ENCODE data around the gene TAX1BP1. TPM values are rescaled to one million over a fixed set of nuclear protein-coding genes. Genes with fewer than 3 reads are reported as not detected.

The TAX1BP1 gene
- total and polyA plus RNA-seq, 9 donors: 69.3 to 106 (median 83.7) TPM

GRCh38 chr7:27730112-27730511 is 9.8 kb upstream of the TAX1BP1 start:
- intact Hi-C loops (cut with DNase I): no loop called here
- H3K27me3 ChIP-seq: no peaks in the 10 kb centered on the region
- TF ChIP-seq CTCF (IDR thresholded peaks at IDR 0.05) (no peak), EP300 (IDR thresholded peaks at IDR 0.05) (no peak), POLR2A (IDR thresholded peaks at IDR 0.05) (no peak)

GRCh38 chr7:27734583-27734982 is 5.4 kb upstream of the TAX1BP1 start:
- TF ChIP-seq CTCF (IDR thresholded peaks at IDR 0.05) (no peak), POLR2A (IDR thresholded peaks at IDR 0.05) (no peak), EP300 (IDR thresholded peaks at IDR 0.05) (no peak)
- intact Hi-C loops (cut with DNase I): no loop called here
- DNase-seq: no peak
- 85 to 92% (median 87%) methylated on average over 2 of the region's 2 CpGs for WGBS, 3 donors
- no peak overlapping the region for H3K27ac ChIP-seq
- no peaks in the 10 kb centered on the region for H3K27me3 ChIP-seq
- H3K4me1 ChIP-seq (ENCODE audit: insufficient read depth): peaks cover 1% of the 10 kb centered on the region
- no peaks in the 10 kb centered on the region for H3K36me3 ChIP-seq
- no peaks in the 10 kb centered on the region for H3K9me3 ChIP-seq
- no peak overlapping the region for H3K4me3 ChIP-seq

More at GRCh38 chr7:27730112-27730511, 9.8 kb upstream of the TAX1BP1 start:
- no peak for DNase-seq
- Histone ChIP-seq H3K9me3 (no peaks in the 10 kb centered on the region), H3K4me1 (ENCODE audit: insufficient read depth) (no peaks in the 10 kb centered on the region), H3K4me3 (no peak overlapping the region), H3K27ac (no peak overlapping the region), H3K36me3 (no peaks in the 10 kb centered on the region)
- WGBS, 3 donors: 65 to 76% (median 67%) methylated on average over 6 of the region's 6 CpGs

- Histone ChIP-seq H3K9me3 (no peaks in the 10 kb centered on the region), H3K36me3 (no peaks in the 10 kb centered on the region), H3K27me3 (no peaks in the 10 kb centered on the region), H3K4me3 (no peak overlapping the region), H3K27ac (no peak overlapping the region), H3K4me1 (ENCODE audit: insufficient read depth) (peaks cover 1% of the 10 kb centered on the region)
- no peak for TF ChIP-seq CTCF (IDR thresholded peaks at IDR 0.05)
- TF ChIP-seq EP300 (IDR thresholded peaks at IDR 0.05): no peak
- no peak for TF ChIP-seq POLR2A (IDR thresholded peaks at IDR 0.05)
- WGBS, 3 donors: 48 to 70% (median 61%) methylated on average over 1 of the region's 1 CpG
- DNase-seq: no peak
- intact Hi-C loops (cut with DNase I): no loop called here
Observed at GRCh38 chr7:27735165-27735564, 4.8 kb upstream of the TAX1BP1 start.

GRCh38 chr7:27735831-27736230 is 4.1 kb upstream of the TAX1BP1 start:
- no peaks in the 10 kb centered on the region for H3K36me3 ChIP-seq
- no peaks in the 10 kb centered on the region for H3K27me3 ChIP-seq
- 96 to 98% (median 96%) methylated on average over 2 of the region's 2 CpGs for WGBS, 3 donors
- no peak overlapping the region for H3K4me3 ChIP-seq
- intact Hi-C loops (cut with DNase I): no loop called here
- TF ChIP-seq POLR2A (IDR thresholded peaks at IDR 0.05) (no peak), EP300 (IDR thresholded peaks at IDR 0.05) (no peak), CTCF (IDR thresholded peaks at IDR 0.05) (no peak)
- no peak for DNase-seq
- peaks cover 1% of the 10 kb centered on the region for H3K4me1 ChIP-seq (ENCODE audit: insufficient read depth)
- no peak overlapping the region for H3K27ac ChIP-seq
- H3K9me3 ChIP-seq: no peaks in the 10 kb centered on the region
